Adrenal gland (tissue), 12 donors: Measurements from ENCODE around the gene FBXL15. TPM values are rescaled to one million over a fixed set of nuclear protein-coding genes. Genes with fewer than 3 reads are reported as not detected.

ENCODE experiments used
- DNase-seq, 7 donors: peaks; one replicate each; pipeline ENCODE4 v3.0.0-alpha.2; 2019 to 2020
- H3K27ac ChIP-seq, 5 donors: fragments of 200-600 bp; sonication (generic) in 4 of 5; 1 replicate in 3 of 5; 2 replicates in 2 of 5; pipeline versions ENCODE4 v1.5.1 to v1.8.0; 2016 to 2020; ENCODE audit warnings: mild to moderate bottlenecking in 1 of 5
- H3K27me3 ChIP-seq: fragments of 200-600 bp; 2 replicates; pipeline ENCODE4 v1.8.0; 2021
- H3K36me3 ChIP-seq, 2 donors: fragments of 200-600 bp; replicated peaks in 1 of 2; 1 replicate in 1 of 2; 2 replicates in 1 of 2; pipeline versions ENCODE4 v1.5.1 to v1.8.0; 2018 to 2022
- H3K4me1 ChIP-seq, 2 donors: fragments of 200-600 bp; replicated peaks in 1 of 2; 1 replicate in 1 of 2; 2 replicates in 1 of 2; pipeline versions ENCODE4 v1.5.1 to v1.8.0; 2018 to 2021
- H3K4me3 ChIP-seq, 4 donors: fragments of 200-600 bp; sonication (generic) in 3 of 4; one replicate each; pipeline ENCODE4 v1.5.1; 2016 to 2018
- H3K9me3 ChIP-seq, 3 donors: fragments of 200-600 bp; sonication (generic) in 1 of 3; replicated peaks in 1 of 3; 1 replicate in 2 of 3; 2 replicates in 1 of 3; pipeline versions ENCODE4 v1.5.1 to v1.8.0; 2016 to 2021
- CTCF ChIP-seq, 6 experiments: fragments of 450-650 bp in 4 of 6; fragments of 200-600 bp in 2 of 6; sonication (generic) in 1 of 6; IDR thresholded peaks; 1 replicate in 5 of 6; 2 replicates in 1 of 6; pipeline versions ENCODE4 v1.5.1 to v1.8.0; 2016 to 2021; ENCODE audit warnings: antibody characterized with exemption in 6 of 6, mild to moderate bottlenecking in 2 of 6, moderate library complexity in 1 of 6
- POLR2A ChIP-seq, 2 donors: fragments of 450-650 bp; IDR thresholded peaks; one replicate each; pipeline ENCODE4 v1.6.1; 2017; ENCODE audit warnings: antibody characterized with exemption in 2 of 2, mild to moderate bottlenecking in 2 of 2, moderate library complexity in 1 of 2
- WGBS, 4 donors: extraction: QIAGEN DNeasy Blood & Tissue Kit in 2 of 4; methylation state at CpG; one replicate each; pipeline versions ENCODE4 v1.1.5 to v1.1.7; 2013 to 2017; 5-methylcytosine and 5-hydroxymethylcytosine counted together
- intact Hi-C, 2 donors: fragments of 100-400 bp; cut with DNase I; formaldehyde crosslinking; loops; one replicate each; pipeline versions ENCODE4 v1.14.1 to v1.15.0; 2022 to 2023
- polyA plus RNA-seq, 3 donors: library from polyadenylated mRNA; stranded (reverse); fragments of 200-250 nt in 2 of 3; fragments of 350-450 nt in 1 of 3; fragmentation: Illumina TruSeq in 1 of 3; extraction: RNeasy Lipid Tissue Mini Kit (QIAGEN cat#74804) in 1 of 3; gene quantifications; one replicate each; pipeline ENCODE4 v1.2.3, GENCODE V29; 2013 to 2014
- total RNA-seq, 9 donors: library from RNA; depleted of rRNA in 4 of 9; stranded (reverse); fragments of >200 nt in 4 of 9; fragments of 120-200 nt in 1 of 9; fragmentation: NEBNext Ultra II Directional in 1 of 9; extraction: Animal tissue kit (Norgen Biotek cat#: 25700) in 1 of 9; gene quantifications; one replicate each; pipeline versions ENCODE4 v1.1.0 to v1.2.4, GENCODE V29; 2013 to 2023
- donor health status: healthy with polysubstance abuse.
- donor health status: Bipolar disorder and iron deficiency.
- donor health status: DM: yes; HTN: yes; CAD: no.
- donor health status: DM: no; HTN: no; CAD: no.
- donor health status: DM: no; HTN: no; CAD: no.
- donor health status: DM: yes; HTN: yes; CAD: no.

FBXL15 gene
- total and polyA plus RNA-seq, 12 donors = 2.1 to 61.9 (median 28.7) TPM

GRCh38 chr10:102419269-102420180, 1.1 kb upstream of the FBXL15 start:
- peak overlapping the region in 3 of 5 donors; percentile 72 to 91 (median 86) for H3K27ac ChIP-seq
- 0 to 1% (median 0%) methylated on average over 20 to 54 of the region's 54 CpGs for WGBS, 4 donors
- H3K27me3 ChIP-seq = peaks cover 4% of the 10 kb centered on the region
- intact Hi-C loops = no loop called here
- peak in 5 of 7 donors; percentile 60 to 73 (median 64) for DNase-seq
- peaks cover 0 to 16% of the 10 kb centered on the region in 2 donors for H3K36me3 ChIP-seq
- H3K4me3 ChIP-seq = peak overlapping the region in 2 of 4 donors; percentile 96
- TF ChIP-seq CTCF (IDR thresholded peaks at IDR 0.05) = no peak
- no peak for TF ChIP-seq POLR2A (IDR thresholded peaks at IDR 0.05)
- H3K4me1 ChIP-seq = peaks cover 28 to 32% of the 10 kb centered on the region in 2 donors
- no peaks in the 10 kb centered on the region for H3K9me3 ChIP-seq

GRCh38 chr10:102420181-102420713, 389 bp upstream of the FBXL15 start:
- H3K27ac ChIP-seq = peak overlapping the region; percentile 72 to 96 (median 86)

GRCh38 chr10:102421507-102421756, 796 bp downstream of the FBXL15 start:
- Histone ChIP-seq H3K4me3 (peak overlapping the region; percentile 68 to 98 (median 96)), H3K36me3 (peaks cover 0 to 20% of the 10 kb centered on the region in 2 donors), H3K4me1 (peaks cover 28 to 32% of the 10 kb centered on the region in 2 donors), H3K27ac (peak overlapping the region; percentile 72 to 96 (median 86)), H3K9me3 (no peaks in the 10 kb centered on the region), H3K27me3 (no peaks in the 10 kb centered on the region)
- no peak for TF ChIP-seq POLR2A (IDR thresholded peaks at IDR 0.05)
- no peak for TF ChIP-seq CTCF (IDR thresholded peaks at IDR 0.05)
- no peak for DNase-seq
- WGBS, 4 donors = 0 to 4% (median 0%) methylated on average over 2 to 14 of the region's 14 CpGs
- intact Hi-C loops = no loop called here

More at GRCh38 chr10:102420181-102420713, 389 bp upstream of the FBXL15 start:
- peak in 3 of 7 donors; percentile 19 to 63 (median 37) for DNase-seq
- Histone ChIP-seq H3K4me3 (peak overlapping the region in 2 of 4 donors; percentile 96), H3K27me3 (peaks cover 4% of the 10 kb centered on the region), H3K4me1 (peaks cover 28 to 32% of the 10 kb centered on the region in 2 donors), H3K36me3 (peaks cover 0 to 20% of the 10 kb centered on the region in 2 donors), H3K9me3 (no peaks in the 10 kb centered on the region)
- intact Hi-C loops = no loop called here
- TF ChIP-seq POLR2A (IDR thresholded peaks at IDR 0.05) (peak in 1 of 2 donors; percentile 40), CTCF (IDR thresholded peaks at IDR 0.05) (no peak)
- WGBS, 4 donors = 0 to 3% (median 1%) methylated on average over 13 to 21 of the region's 21 CpGs

GRCh38 chr10:102421757-102422512, 1.3 kb downstream of the FBXL15 start:
- H3K27ac ChIP-seq = peak overlapping the region; percentile 72 to 96 (median 86)
- H3K9me3 ChIP-seq = no peaks in the 10 kb centered on the region
- peak; percentile 65 to 78 (median 75) for DNase-seq

More at GRCh38 chr10:102421757-102422512, 1.3 kb downstream of the FBXL15 start:
- TF ChIP-seq CTCF (IDR thresholded peaks at IDR 0.05) (no peak), POLR2A (IDR thresholded peaks at IDR 0.05) (peak; percentile 30 to 69)
- intact Hi-C loops = no loop called here
- WGBS, 4 donors = 0 to 1% (median 0%) methylated on average over 4 to 62 of the region's 62 CpGs
- H3K4me1 ChIP-seq = peaks cover 28 to 33% of the 10 kb centered on the region in 2 donors
- H3K36me3 ChIP-seq = peaks cover 0 to 20% of the 10 kb centered on the region in 2 donors
- no peaks in the 10 kb centered on the region for H3K27me3 ChIP-seq
- H3K4me3 ChIP-seq = peak overlapping the region; percentile 68 to 98 (median 96)
